HG02678 (cell line): ENCODE results near the gene P4HA1.

Experiments used
- ATAC-seq: cut with Tn5 transposase; IDR thresholded peaks from one replicate; pipeline ENCODE4 v1.9.1; 2021; ENCODE audit warnings: mild to moderate bottlenecking, moderate library complexity; ENCODE audit not compliant: unreplicated experiment

The P4HA1 gene

GRCh38 chr10:72981882-72982529 is 114.7 kb downstream of the P4HA1 start:
- no peak for ATAC-seq

- ATAC-seq: no peak
Observed at GRCh38 chr10:72981028-72981881, 115.4 kb downstream of the P4HA1 start.

GRCh38 chr10:72980348-72980747 is 116.3 kb downstream of the P4HA1 start:
- ATAC-seq: no peak

DNA sequence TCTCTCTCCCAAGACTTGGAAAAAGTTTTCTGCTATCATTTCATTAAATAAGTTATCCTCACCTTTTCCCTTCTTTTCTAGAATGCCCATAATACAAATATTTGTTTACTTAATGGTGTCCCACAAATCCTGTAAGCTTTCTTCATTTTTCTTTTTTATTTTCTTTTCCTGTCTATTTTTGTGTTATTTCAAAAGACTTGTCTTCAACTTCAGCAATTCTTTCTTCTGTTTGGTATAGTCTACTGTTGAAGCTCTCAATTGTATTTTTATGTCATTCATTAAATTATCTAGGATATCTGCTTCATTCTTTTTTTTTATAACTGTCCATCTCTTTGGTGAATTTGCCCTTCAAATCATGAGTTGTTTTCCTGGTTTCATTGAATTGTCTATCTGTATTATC is 117.0 kb downstream of the P4HA1 start:
- ATAC-seq: no peak

GRCh38 chr10:72976886-72977285 is 119.8 kb downstream of the P4HA1 start:
- ATAC-seq: no peak
